OCI-LY1 (cell line): Measurements from ENCODE around the gene ABTB2.

ENCODE experiments used
- H2AFZ ChIP-seq: fragments of 200-600 bp; sonication (generic), shearing (Covaris generic); 2 replicates; pipeline ENCODE4 v1.6.0; 2014; ENCODE audit warnings: antibody characterized with exemption, mild to moderate bottlenecking, low read length
- H3F3A ChIP-seq: fragments of 200-600 bp; sonication (generic), shearing (Covaris generic); 2 replicates; pipeline ENCODE4 v1.6.0; 2014; ENCODE audit warnings: mild to moderate bottlenecking, antibody characterized with exemption, low read length, moderate library complexity; ENCODE audit not compliant: insufficient read depth
- H3K27ac ChIP-seq: fragments of 200-600 bp; sonication (generic); 2 replicates; pipeline ENCODE4 v1.5.1; 2014; ENCODE audit warnings: low read length, mixed run types, mild to moderate bottlenecking, low read depth; ENCODE audit not compliant: poor library complexity, severe bottlenecking
- H3K27me3 ChIP-seq: fragments of 200-600 bp; sonication (generic); 2 replicates; pipeline ENCODE4 v1.6.0; 2014; ENCODE audit warnings: antibody characterized with exemption, mild to moderate bottlenecking, low read length, moderate library complexity; ENCODE audit not compliant: insufficient read depth
- H3K36me3 ChIP-seq: fragments of 200-600 bp; sonication (generic); 2 replicates; pipeline ENCODE4 v1.6.1; 2014; ENCODE audit warnings: mild to moderate bottlenecking, antibody characterized with exemption, low read length, moderate library complexity, mixed read lengths; ENCODE audit not compliant: insufficient read depth
- H3K4me1 ChIP-seq: fragments of 200-600 bp; sonication (generic); 2 replicates; pipeline ENCODE4 v1.5.1; 2014; ENCODE audit warnings: mild to moderate bottlenecking, low read length, moderate library complexity; ENCODE audit not compliant: insufficient read depth, severe bottlenecking
- H3K4me2 ChIP-seq: fragments of 200-600 bp; sonication (generic), shearing (Covaris generic); 2 replicates; pipeline ENCODE4 v1.6.1; 2014; ENCODE audit warnings: low read length
- H3K4me3 ChIP-seq: fragments of 200-600 bp; sonication (generic); 2 replicates; pipeline ENCODE4 v1.5.1; 2014; ENCODE audit warnings: low read length, low read depth, mild to moderate bottlenecking, mixed read lengths; ENCODE audit not compliant: poor library complexity, severe bottlenecking
- H3K79me2 ChIP-seq: fragments of 200-600 bp; shearing (Covaris generic); 2 replicates; pipeline ENCODE4 v1.6.1; 2016; ENCODE audit warnings: mixed run types, low read length, mixed read lengths; ENCODE audit not compliant: insufficient read depth
- H3K9ac ChIP-seq: fragments of 200-600 bp; sonication (generic), shearing (Covaris generic); 2 replicates; pipeline ENCODE4 v1.6.1; 2014; ENCODE audit warnings: mild to moderate bottlenecking, low read length, mixed read lengths
- H3K9me2 ChIP-seq: fragments of 200-600 bp; sonication (generic), shearing (Covaris generic); 2 replicates; pipeline ENCODE4 v1.6.1; 2014; ENCODE audit warnings: low read depth, mild to moderate bottlenecking, low read length, mixed read lengths
- H3K9me3 ChIP-seq: fragments of 200-600 bp; shearing (Covaris generic); 2 replicates; pipeline ENCODE4 v1.6.1; 2014; ENCODE audit warnings: low read length, mixed read lengths
- H4K20me1 ChIP-seq: fragments of 200-600 bp; sonication (generic), shearing (Covaris generic); 2 replicates; pipeline ENCODE4 v1.6.0; 2016; ENCODE audit warnings: mild to moderate bottlenecking, low read length; ENCODE audit not compliant: insufficient read depth
- CTCF ChIP-seq: fragments of 200-600 bp; sonication (generic), shearing (Covaris generic); IDR thresholded peaks from 2 replicates; pipeline ENCODE4 v1.5.1; 2017; ENCODE audit warnings: mild to moderate bottlenecking, antibody characterized with exemption, low read length, moderate library complexity, mixed read lengths
- EZH2 ChIP-seq: fragments of 200-600 bp; sonication (generic), shearing (Covaris generic); IDR thresholded peaks from 2 replicates; pipeline ENCODE4 v1.8.0; 2017; ENCODE audit warnings: borderline replicate concordance, mixed run types, mild to moderate bottlenecking, antibody characterized with exemption, low read length, moderate library complexity, mixed read lengths

ABTB2 gene

GRCh38 chr11:34284811-34285481, 72.9 kb downstream of the ABTB2 start:
- Histone ChIP-seq H3K27me3 (no peaks in the 10 kb centered on the region), H3K4me2 (no peak overlapping the region), H3K4me1 (no peaks in the 10 kb centered on the region), H3K9me2 (no peaks in the 10 kb centered on the region), H3K36me3 (no peaks in the 10 kb centered on the region), H3K9ac (no peak overlapping the region), H3F3A (no peaks in the 10 kb centered on the region), H3K79me2 (no peaks in the 10 kb centered on the region), H3K9me3 (no peaks in the 10 kb centered on the region), H3K27ac (no peak overlapping the region), H2AFZ (no peak overlapping the region), H3K4me3 (no peak overlapping the region), H4K20me1 (no peaks in the 10 kb centered on the region)
- no peak for TF ChIP-seq CTCF
- no peak for TF ChIP-seq EZH2

GRCh38 chr11:34284156-34284555, 73.7 kb downstream of the ABTB2 start:
- Histone ChIP-seq H3K4me2 (no peak overlapping the region), H3K27me3 (no peaks in the 10 kb centered on the region), H3F3A (no peaks in the 10 kb centered on the region), H3K36me3 (no peaks in the 10 kb centered on the region), H4K20me1 (no peaks in the 10 kb centered on the region), H3K4me1 (no peaks in the 10 kb centered on the region), H3K27ac (no peak overlapping the region), H3K9ac (no peak overlapping the region), H2AFZ (no peak overlapping the region), H3K4me3 (no peak overlapping the region), H3K9me2 (no peaks in the 10 kb centered on the region), H3K9me3 (no peaks in the 10 kb centered on the region), H3K79me2 (no peaks in the 10 kb centered on the region)
- TF ChIP-seq EZH2 (no peak), CTCF (no peak)

GRCh38 chr11:34280945-34281872, 76.6 kb downstream of the ABTB2 start:
- no peaks in the 10 kb centered on the region for H3K9me2 ChIP-seq
- no peaks in the 10 kb centered on the region for H3K4me1 ChIP-seq
- H3K36me3 ChIP-seq = no peaks in the 10 kb centered on the region
- no peak overlapping the region for H3K4me3 ChIP-seq
- no peak overlapping the region for H3K27ac ChIP-seq
- H3K9ac ChIP-seq = no peak overlapping the region
- TF ChIP-seq CTCF = no peak
- TF ChIP-seq EZH2 = no peak
- H4K20me1 ChIP-seq = no peaks in the 10 kb centered on the region
- no peaks in the 10 kb centered on the region for H3F3A ChIP-seq
- no peaks in the 10 kb centered on the region for H3K79me2 ChIP-seq
- no peak overlapping the region for H2AFZ ChIP-seq
- no peak overlapping the region for H3K4me2 ChIP-seq
- H3K9me3 ChIP-seq = no peaks in the 10 kb centered on the region
- H3K27me3 ChIP-seq = no peaks in the 10 kb centered on the region
